ENCODE data around the gene AGR2. TPM values are rescaled to one million over a fixed set of nuclear protein-coding genes. Genes with fewer than 3 reads are reported as not detected.

The AGR2 gene
- total RNA-seq, 4 donors from 2014 or later, result not detected

DNA sequence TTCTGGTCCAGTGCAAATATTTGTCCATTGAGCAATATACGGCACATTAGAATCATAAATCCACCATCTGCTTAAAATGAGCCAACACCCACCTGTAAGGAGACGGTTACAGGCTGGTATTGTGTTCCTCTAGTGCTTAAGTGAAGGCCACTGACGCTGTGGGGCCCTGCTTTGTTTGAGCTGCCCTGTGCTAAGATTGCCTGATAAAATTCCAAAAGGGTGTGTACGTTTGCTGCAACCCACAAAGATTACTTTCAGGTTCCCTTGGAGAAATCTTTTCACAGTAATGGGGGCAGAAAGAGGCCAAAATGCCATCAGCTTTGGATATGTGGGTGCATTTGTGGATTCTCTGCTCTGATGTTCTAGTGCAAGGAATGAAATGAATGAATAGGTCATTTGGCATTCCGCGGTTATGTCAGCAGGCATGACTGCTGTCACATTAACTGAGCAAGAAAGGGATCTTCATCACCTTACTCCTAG, 42.6 kb upstream of the AGR2 start:
- H3K36me3 ChIP-seq, result no peaks in the 10 kb centered on the region
- TF ChIP-seq, protein P1, sequence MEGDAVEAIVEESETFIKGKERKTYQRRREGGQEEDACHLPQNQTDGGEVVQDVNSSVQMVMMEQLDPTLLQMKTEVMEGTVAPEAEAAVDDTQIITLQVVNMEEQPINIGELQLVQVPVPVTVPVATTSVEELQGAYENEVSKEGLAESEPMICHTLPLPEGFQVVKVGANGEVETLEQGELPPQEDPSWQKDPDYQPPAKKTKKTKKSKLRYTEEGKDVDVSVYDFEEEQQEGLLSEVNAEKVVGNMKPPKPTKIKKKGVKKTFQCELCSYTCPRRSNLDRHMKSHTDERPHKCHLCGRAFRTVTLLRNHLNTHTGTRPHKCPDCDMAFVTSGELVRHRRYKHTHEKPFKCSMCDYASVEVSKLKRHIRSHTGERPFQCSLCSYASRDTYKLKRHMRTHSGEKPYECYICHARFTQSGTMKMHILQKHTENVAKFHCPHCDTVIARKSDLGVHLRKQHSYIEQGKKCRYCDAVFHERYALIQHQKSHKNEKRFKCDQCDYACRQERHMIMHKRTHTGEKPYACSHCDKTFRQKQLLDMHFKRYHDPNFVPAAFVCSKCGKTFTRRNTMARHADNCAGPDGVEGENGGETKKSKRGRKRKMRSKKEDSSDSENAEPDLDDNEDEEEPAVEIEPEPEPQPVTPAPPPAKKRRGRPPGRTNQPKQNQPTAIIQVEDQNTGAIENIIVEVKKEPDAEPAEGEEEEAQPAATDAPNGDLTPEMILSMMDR (IDR thresholded peaks at IDR 0.05), result no peak
- TF ChIP-seq POLR2A (IDR thresholded peaks at IDR 0.05) (no peak), EP300 (IDR thresholded peaks at IDR 0.05) (no peak)
- WGBS, 2 donors, result 70 to 74% methylated on average over 6 of the region's 6 CpGs

GRCh38 chr7:16846601-16847165, 41.9 kb upstream of the AGR2 start:
- 66 to 72% methylated on average over 2 of the region's 2 CpGs for WGBS, 2 donors
- no peaks in the 10 kb centered on the region for H3K27me3 ChIP-seq
- H3K4me1 ChIP-seq, result peaks cover 0 to 7% (median 0%) of the 10 kb centered on the region in 4 donors
- H3K9me3 ChIP-seq, result peaks cover 0 to 6% (median 0%) of the 10 kb centered on the region in 4 donors
- H3K36me3 ChIP-seq, result no peaks in the 10 kb centered on the region
- H3K27ac ChIP-seq, result no peak overlapping the region
- no peak for DNase-seq (ENCODE audit: low spot score in 2 of 2)
- no peak overlapping the region for H3K4me3 ChIP-seq
- TF ChIP-seq POLR2A (IDR thresholded peaks at IDR 0.05) (no peak), EP300 (IDR thresholded peaks at IDR 0.05) (no peak)
- TF ChIP-seq, protein P1 (IDR thresholded peaks at IDR 0.05), result no peak

More for the DNA sequence above, 42.6 kb upstream of the AGR2 start:
- Histone ChIP-seq H3K4me1 (peaks cover 0 to 7% (median 0%) of the 10 kb centered on the region in 4 donors), H3K9me3 (peaks cover 0 to 6% (median 0%) of the 10 kb centered on the region in 4 donors), H3K4me3 (no peak overlapping the region), H3K27ac (no peak overlapping the region), H3K27me3 (no peaks in the 10 kb centered on the region)
- DNase-seq (ENCODE audit: low spot score in 2 of 2), result no peak

DNA sequence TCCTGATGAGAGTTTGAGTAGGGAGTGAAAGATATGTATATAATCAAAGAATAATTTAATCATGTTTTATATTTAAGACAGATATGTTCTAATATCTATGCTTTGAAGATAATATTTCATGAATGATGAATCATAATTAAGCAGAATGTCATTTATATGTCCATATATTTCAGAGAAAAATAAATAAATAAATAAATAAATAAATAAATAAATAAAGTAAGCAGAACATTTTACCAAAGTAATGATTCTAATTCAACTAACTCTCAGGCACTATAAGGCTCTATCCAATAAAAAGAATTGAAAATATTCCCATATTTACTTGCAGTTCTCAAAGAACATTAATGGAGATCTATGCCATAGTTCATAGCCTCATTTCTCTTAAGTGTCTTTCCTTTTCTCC, 40.9 kb upstream of the AGR2 start:
- TF ChIP-seq EP300 (IDR thresholded peaks at IDR 0.05), result no peak
- TF ChIP-seq, protein P1 (IDR thresholded peaks at IDR 0.05), result no peak
- TF ChIP-seq POLR2A (IDR thresholded peaks at IDR 0.05), result no peak
- DNase-seq (ENCODE audit: low spot score in 2 of 2), result no peak
- Histone ChIP-seq H3K36me3 (no peaks in the 10 kb centered on the region), H3K27me3 (no peaks in the 10 kb centered on the region), H3K27ac (no peak overlapping the region), H3K4me3 (no peak overlapping the region), H3K4me1 (peaks cover 0 to 7% (median 0%) of the 10 kb centered on the region in 4 donors), H3K9me3 (no peaks in the 10 kb centered on the region)

DNA sequence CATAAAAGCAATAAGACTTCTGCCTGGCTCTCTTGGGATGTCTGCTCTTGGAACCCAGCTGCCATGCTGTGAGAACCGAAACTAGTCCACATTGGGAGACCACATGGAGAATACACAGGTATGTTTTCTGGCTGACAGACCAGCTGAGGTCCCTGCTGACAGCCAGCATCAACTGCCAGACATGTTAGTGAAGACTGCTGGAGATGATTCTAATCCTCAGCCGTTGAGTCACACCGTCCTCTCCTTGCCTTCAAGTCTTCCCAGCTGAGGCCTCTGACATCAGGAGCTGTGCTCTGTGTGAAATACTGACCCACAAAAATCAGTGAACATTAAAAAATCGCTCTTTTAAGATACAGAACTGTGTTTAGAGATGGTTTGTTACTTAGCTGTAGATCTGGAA, 36.9 kb upstream of the AGR2 start:
- DNase-seq (ENCODE audit: low spot score in 2 of 2), result no peak
- 86 to 95% methylated on average over 4 of the region's 4 CpGs for WGBS, 2 donors
- peaks cover 0 to 6% (median 0%) of the 10 kb centered on the region in 4 donors for H3K4me1 ChIP-seq
- TF ChIP-seq, protein P1 (IDR thresholded peaks at IDR 0.05), result no peak
- TF ChIP-seq POLR2A (IDR thresholded peaks at IDR 0.05) (no peak), EP300 (IDR thresholded peaks at IDR 0.05) (no peak)
- no peak overlapping the region for H3K27ac ChIP-seq
- no peak overlapping the region for H3K4me3 ChIP-seq
- no peaks in the 10 kb centered on the region for H3K36me3 ChIP-seq
- no peaks in the 10 kb centered on the region for H3K27me3 ChIP-seq
- no peaks in the 10 kb centered on the region for H3K9me3 ChIP-seq

GRCh38 chr7:16840094-16840493, 35.3 kb upstream of the AGR2 start:
- TF ChIP-seq EP300 (IDR thresholded peaks at IDR 0.05) (no peak), POLR2A (IDR thresholded peaks at IDR 0.05) (no peak)
- TF ChIP-seq, protein P1 (IDR thresholded peaks at IDR 0.05), result no peak
- H3K27ac ChIP-seq, result peak overlapping the region in 1 of 4 donors; percentile 38
- no peaks in the 10 kb centered on the region for H3K4me1 ChIP-seq
- no peaks in the 10 kb centered on the region for H3K9me3 ChIP-seq
- no peaks in the 10 kb centered on the region for H3K36me3 ChIP-seq
- no peak for DNase-seq (ENCODE audit: low spot score in 2 of 2)
- WGBS, 2 donors, result 65 to 67% methylated on average over 6 of the region's 6 CpGs
- H3K4me3 ChIP-seq, result no peak overlapping the region
- no peaks in the 10 kb centered on the region for H3K27me3 ChIP-seq

Data from tibial nerve (tissue), 4 donors.